22Rv1 (cell line): ENCODE measurements around the gene FYB1.
A peak's percentile ranks its signal among the peaks of the same experiment; 100 is the strongest.

Experiments used
- H3K27ac ChIP-seq: fragments of 450-650 bp; 2 replicates; pipeline ENCODE4 v1.5.1; 2017
- ZFX ChIP-seq: fragments of 450-650 bp; IDR thresholded peaks from 2 replicates; pipeline ENCODE4 v1.6.1; 2017; ENCODE audit warnings: antibody characterized with exemption, borderline replicate concordance
- TF ChIP-seq, protein P1 (sequence below): fragments of 450-650 bp; IDR thresholded peaks from 2 replicates; pipeline ENCODE4 v1.5.1; 2017; ENCODE audit warnings: mild to moderate bottlenecking

FYB1 gene

GRCh38 chr5:39079147-39079546, 140.2 kb downstream of the FYB1 start:
- H3K27ac ChIP-seq: no peak overlapping the region
- TF ChIP-seq, protein P1, sequence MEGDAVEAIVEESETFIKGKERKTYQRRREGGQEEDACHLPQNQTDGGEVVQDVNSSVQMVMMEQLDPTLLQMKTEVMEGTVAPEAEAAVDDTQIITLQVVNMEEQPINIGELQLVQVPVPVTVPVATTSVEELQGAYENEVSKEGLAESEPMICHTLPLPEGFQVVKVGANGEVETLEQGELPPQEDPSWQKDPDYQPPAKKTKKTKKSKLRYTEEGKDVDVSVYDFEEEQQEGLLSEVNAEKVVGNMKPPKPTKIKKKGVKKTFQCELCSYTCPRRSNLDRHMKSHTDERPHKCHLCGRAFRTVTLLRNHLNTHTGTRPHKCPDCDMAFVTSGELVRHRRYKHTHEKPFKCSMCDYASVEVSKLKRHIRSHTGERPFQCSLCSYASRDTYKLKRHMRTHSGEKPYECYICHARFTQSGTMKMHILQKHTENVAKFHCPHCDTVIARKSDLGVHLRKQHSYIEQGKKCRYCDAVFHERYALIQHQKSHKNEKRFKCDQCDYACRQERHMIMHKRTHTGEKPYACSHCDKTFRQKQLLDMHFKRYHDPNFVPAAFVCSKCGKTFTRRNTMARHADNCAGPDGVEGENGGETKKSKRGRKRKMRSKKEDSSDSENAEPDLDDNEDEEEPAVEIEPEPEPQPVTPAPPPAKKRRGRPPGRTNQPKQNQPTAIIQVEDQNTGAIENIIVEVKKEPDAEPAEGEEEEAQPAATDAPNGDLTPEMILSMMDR: no peak
- TF ChIP-seq ZFX: no peak

DNA sequence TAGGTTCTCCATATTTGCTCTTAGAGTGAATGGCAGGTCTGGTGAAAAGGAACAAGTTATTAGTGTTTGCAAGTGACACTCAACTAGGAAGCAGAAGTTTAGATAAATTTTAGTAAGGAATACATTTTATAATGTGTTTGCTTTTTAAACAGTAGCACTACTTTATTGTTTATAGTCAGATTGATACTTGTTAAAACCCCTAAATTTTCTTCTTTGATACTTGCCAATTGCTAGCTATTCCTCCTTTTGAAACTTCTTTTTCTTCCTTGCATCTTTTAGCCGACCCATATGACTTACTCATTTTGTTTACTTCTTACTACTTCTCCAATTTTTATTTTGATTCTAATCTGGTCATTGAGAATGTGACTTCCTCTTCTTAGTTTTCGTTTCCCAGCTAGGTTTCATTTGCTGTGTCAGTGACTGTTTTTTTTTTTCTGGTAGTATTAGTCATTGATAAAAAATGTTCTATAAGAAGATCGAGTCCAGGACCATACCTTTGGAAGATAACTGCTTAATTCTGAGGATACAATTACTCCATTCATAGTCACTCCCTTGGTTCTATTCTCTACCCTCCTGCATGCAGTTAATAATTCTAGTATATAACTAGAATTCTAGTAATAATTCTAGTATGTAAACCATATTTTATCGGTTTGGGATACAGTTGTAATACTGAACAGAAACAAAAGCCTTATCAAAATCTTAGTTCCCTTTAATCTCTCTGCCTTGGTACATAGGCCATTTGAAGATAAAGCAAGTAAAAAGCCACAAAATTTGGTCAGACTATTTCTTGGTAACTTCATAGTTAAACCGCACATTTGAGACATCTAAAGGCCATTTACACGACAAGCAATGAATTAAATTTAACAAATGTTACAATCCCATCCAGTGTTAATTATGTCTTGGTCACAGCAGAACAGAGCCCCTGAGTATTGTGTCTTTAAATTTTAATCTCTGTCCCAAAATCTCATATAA, 142.3 kb downstream of the FYB1 start:
- no peak overlapping the region for H3K27ac ChIP-seq
- TF ChIP-seq, protein P1: no peak
- no peak for TF ChIP-seq ZFX

- H3K27ac ChIP-seq: no peak overlapping the region
- no peak for TF ChIP-seq ZFX
- TF ChIP-seq, protein P1: no peak
Measured at GRCh38 chr5:39076101-39076756, 143.1 kb downstream of the FYB1 start.

- TF ChIP-seq ZFX: no peak
- TF ChIP-seq, protein P1: no peak
- H3K27ac ChIP-seq: peak within 1 kb of the TSS; percentile 86
Measured at GRCh38 chr5:39074017-39074814, 145.1 kb downstream of the FYB1 start, which contains the start of gene RICTOR. Gene RICTOR (minus strand): TSS chr5:39074399. CDS start chr5:39074377, 22 bp downstream.

DNA sequence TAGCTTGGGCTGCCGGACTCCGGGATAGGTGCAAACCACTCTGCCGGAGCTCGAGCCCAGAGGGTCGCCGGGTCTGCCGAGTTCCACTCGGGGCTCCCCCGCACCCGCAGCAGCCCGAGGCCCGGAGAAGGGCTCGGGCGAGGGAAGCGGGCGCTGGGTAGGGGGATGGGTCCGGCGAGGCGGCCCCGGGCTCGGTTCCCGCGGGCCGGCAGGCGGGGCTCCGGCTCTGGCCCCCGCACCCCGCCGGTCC, 145.7 kb downstream of the FYB1 start:
- H3K27ac ChIP-seq: peak overlapping the region; percentile 86

DNA sequence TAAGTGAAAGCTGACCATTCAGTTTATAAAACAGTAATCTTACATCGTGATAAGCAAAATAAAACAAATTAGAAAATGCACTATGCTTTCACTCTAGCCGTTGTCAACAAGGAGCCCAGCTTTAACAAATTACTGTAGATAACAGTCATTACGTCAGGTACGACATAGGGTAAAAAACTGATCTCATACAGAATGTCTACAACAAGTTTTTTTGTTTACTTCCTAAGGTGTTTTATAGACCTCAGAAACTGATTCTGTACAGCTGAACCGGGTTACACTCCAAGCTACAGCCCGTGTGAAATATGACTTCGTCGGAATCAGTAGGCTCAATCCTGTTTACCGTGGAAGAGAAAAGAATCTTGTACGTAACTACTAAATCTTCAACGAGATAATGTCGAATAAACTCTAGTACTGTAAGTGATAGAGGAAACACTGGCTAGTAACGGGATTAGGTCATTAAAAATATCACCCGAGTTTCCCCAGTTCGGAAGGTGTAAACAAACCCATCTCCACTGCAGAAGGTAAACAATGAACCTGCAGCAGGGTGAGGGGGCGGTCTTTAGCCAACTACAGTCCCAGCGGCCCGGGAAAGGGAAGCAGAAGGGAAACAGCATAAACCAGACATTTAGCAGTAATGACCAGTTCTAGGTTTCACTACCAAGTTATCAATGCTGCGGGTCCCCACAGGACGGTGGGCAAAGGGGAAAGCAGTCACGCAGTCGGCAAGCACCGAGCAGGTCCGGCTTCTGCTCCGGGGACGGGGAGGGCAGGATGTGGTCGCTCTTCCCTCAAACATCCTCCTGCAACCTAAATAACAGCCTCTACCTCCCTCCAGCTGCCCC, 146.2 kb downstream of the FYB1 start:
- no peak for TF ChIP-seq ZFX
- TF ChIP-seq, protein P1: no peak
- H3K27ac ChIP-seq: peak overlapping the region; percentile 86

More for the DNA sequence above, 145.7 kb downstream of the FYB1 start:
- no peak for TF ChIP-seq ZFX
- TF ChIP-seq, protein P1: no peak
